Activated CD4-positive, CD25-positive, alpha-beta regulatory T cell (primary cell): Measurements from ENCODE around the gene NDST3.

Source experiments
- DNase-seq, 4 experiments: peaks; one replicate each; lab custom pipeline; 2025; lab: John Stamatoyannopoulos, UW

The NDST3 gene

GRCh38 chr4:118034053-118034785 lies at the start of gene NDST3:
TSS of gene NDST3 (plus strand) at chr4:118034486. CDS start at chr4:118053911, 19,425 bp downstream.
- DNase-seq, result no peak

DNA sequence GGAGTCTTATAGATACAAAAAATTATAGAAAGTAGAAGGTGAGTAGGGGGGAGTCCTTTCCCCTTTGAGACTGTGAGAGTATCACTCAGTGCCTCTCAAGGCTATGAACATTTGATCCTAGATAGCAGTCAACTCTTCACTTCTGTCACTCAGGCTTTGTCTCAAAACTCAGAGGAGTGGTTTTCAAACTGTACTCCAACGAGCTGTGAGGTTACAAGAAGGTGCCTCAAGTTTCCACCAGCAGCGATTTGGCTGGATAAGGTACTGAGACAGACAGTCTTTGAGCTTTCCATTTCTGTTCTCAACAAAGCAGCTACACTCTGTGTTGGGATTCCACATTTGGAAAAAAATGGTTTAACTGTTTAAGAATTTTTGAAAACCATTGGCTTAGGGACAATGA lies 48.0 kb upstream of the NDST3 start:
- no peak for DNase-seq

DNA sequence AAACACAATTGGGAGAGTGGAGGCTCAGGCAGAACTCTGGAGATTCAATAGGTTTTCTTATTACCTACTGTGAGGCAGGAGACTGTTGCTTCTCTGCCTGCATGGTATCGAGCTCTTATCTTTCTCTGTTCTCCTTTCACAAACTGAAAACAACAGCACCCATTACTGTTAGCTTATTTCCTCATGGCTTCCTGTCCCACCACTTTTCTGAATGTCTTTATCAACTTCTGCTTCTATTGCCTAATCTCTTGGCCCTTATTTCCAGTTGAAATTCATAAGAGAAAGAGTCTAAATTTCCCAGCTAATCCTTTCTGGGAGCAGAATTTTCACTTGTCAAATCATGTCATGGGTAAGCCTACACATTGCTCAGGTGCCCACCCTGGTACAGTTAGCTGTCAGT lies 46.8 kb upstream of the NDST3 start:
- no peak for DNase-seq

DNA sequence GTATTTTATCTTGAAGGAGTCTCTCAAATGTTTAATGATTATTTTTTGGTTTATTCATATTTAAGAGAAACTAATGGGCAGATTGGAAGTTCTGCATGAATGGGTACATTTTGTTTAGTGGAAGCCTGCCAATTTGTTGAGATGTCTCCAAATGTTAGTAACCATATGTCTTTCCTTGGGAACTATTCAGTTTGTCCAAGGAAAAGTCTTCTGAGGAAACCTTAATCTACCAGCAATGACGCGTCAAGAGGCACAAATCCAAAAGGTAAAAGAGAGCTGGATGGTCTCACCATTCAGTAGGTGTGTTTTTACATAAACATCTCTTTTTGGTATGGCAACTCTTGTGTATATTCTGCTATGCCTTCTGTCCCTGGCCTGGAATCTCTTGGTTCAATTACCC lies 37.4 kb upstream of the NDST3 start:
- no peak for DNase-seq

DNA sequence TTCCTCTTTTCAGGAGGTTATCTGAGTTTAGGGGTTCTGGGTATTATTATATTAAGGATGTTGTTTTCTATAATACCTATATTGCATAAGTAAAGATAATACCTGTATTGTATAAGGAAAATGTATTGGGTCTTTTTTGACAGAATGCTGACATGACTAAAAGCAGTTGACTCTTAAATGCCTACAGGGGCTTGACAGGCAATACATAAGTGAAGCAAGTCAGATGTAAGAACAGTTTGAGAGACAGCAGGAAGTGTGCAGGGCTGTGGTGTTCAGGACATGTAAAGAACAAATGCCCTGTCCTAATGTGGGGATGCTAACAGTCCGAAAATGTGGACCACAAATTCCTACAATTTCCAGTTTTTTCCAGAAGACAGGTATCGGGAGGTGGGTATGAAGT lies 30.2 kb upstream of the NDST3 start:
- no peak for DNase-seq

GRCh38 chr4:118005883-118006282 lies 28.4 kb upstream of the NDST3 start:
- DNase-seq, result no peak

- DNase-seq, result no peak
Measured at GRCh38 chr4:118012142-118012541, 22.1 kb upstream of the NDST3 start.

- no peak for DNase-seq
Measured at GRCh38 chr4:118014831-118015230, 19.5 kb upstream of the NDST3 start.

DNA sequence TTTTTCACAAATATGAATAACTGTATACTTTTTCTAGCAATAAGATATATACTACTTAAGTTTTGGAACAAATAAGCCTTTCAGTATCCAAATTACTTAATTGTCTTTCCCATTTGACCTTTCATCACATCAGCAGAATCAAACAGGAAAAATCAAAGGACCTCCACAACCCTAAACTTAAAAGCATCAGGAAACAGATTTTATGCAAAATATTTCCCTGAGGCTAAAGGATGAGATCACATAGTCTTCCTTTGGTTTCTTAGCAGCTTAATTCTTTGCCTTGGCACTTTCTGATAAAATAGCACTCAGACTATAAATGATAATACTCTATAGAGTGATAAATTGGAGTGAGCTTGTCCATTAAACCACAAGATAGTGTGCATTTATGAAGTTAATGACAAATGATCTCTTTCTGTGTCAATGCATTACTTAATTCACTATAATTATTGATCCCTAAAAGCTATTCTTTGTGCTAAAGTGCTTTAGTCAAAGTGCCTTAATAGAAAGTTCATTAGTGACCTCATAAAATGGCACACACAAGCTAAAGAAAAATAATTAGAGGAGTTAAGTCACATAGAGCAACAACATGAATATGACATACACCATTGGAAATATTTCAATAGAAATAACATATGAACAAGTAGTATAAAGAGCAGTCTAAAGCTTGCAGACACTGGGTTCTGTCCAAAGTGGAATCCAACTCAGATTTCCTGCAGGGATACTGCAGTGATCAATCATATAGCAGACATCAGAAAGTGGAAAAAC lies 15.7 kb upstream of the NDST3 start:
- no peak for DNase-seq

- no peak for DNase-seq
Measured at GRCh38 chr4:118026806-118027205, 7.5 kb upstream of the NDST3 start.

DNA sequence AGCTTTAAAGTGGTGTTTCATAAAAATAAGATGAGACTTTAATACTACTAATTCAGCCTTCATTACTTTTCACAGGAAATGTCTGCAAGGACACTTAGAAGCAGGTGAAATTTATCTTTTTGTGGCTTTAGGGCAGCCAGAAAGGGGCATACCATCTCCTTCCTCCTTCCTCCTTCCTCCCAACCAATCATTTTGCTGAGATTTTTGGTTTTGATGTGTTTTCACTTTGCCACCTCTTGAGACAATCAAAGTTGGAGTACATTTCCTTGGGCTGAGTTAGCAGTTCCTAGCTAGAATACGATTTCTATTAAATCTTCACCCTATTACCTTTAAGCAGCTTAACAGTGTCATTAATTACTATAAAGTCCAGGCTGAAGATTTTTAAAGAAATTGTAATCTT lies 5.1 kb upstream of the NDST3 start:
- no peak for DNase-seq

DNA sequence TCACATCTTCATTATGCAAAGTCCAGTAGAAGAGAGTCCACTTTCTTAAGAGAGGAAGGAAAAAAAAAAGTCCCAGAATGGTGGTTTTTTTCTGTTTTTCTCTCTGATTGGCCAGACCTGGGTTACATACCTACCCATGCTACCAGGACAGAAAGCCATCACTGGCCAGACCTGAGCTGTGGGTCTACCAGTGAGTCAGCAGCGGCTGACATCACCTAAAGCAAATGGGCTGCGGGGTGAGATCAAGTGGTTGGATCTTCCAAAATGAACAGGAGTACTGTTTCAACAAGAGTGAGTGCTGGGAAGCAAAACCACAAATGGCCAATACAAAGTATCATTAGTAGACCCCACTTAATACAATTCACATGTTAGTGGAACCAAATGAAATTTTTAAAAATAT lies 1.6 kb upstream of the NDST3 start:
- no peak for DNase-seq

- no peak for DNase-seq
Measured at GRCh38 chr4:118033148-118034052, 886 bp upstream of the NDST3 start.

- DNase-seq, result no peak
Measured at GRCh38 chr4:118035309-118035708, 1.0 kb downstream of the NDST3 start.

DNA sequence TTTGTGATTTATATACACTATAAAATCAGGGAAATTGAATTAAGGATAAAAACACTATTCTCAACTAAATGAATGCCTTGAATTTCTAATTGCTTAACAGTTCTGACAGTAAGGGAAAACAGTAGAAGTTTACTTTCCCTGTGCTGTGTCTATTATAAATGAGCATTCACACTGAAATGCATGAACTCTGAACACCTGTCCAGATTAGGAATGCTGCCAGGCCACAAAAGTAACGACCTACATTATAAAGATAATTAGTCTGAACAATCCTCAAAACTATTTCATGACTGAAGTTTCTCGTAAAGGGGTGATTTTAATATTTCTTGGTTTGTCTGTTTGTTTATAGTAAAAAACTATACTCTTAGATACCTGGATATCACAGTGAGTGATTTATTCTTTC lies 2.0 kb downstream of the NDST3 start:
- DNase-seq, result no peak

GRCh38 chr4:118037955-118038354 lies 3.7 kb downstream of the NDST3 start:
- no peak for DNase-seq

DNA sequence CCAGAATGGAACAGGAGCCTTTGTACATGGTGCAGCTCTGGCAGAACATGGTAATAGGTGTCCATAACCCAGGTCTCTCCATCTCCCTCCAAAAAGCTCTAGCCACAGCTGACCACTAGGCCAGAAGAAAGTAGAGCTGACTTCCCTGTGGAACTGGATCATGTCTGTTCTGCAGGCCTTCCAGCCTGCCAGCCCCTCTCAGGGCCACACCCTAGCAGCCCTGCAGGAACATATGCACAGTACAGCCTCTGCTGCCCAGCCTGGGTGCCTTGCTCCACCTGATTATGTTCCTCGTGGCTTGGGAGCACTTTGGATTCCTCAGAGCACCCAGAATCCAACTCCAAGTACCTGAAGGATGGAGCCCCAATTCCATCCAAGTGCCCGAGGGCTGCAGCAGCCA lies 12.0 kb downstream of the NDST3 start:
- no peak for DNase-seq

DNA sequence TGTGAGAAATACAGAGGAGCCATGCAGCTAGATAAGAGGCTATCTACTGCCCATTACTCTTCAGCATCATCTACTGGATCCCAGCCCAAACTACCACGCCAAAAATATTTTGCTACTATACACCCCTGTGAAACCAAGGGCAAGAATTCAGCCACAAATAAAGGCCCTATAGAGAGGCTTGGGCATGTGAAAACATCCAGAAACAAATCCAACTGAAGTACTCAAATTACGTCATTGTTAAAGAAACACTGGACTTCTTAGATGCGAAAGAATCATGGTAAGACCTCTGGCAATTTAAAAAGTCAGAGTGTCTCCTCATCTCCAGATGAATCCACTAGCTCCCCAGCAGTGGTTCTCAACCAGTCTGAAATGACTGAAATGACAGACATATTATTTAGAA lies 12.8 kb downstream of the NDST3 start:
- no peak for DNase-seq

DNA sequence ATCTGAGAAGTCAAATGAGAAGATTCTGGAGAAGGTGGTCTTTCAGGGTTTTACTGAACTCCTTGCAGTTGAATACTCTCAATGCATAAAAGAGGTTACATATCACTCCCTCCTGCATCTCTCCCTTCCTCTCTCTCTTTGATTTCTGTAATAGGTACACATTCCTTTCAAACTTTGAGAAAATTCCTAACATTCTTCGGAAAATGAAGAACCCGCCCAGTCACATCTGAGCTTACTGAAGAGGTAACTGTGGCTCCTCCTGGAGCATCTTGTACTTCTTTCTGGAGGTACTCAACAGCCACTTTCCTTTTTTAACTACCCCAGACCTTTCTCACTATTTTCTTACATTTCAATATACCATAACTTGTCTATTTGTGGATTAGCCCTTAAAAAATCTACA lies 24.7 kb downstream of the NDST3 start:
- no peak for DNase-seq

DNA sequence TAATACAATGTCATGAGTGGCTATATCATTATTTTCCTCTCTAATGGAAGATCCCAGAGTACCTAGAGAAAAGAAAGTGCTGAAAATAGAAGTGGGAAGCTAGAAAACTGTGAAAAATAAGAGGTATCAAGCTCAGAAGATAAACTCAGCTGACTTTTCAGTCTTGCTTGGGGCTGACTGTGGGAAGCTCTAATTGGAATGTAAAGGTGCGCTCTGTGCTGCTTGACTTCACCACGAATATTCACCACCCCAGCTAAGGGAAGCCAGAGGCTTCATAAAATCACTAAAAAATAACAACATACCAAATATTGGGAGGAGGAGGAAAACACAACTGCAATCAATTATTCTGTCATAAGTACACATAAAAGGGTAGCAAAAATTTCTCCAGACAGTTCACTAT lies 25.1 kb downstream of the NDST3 start:
- no peak for DNase-seq

GRCh38 chr4:118076958-118077766 lies 42.9 kb downstream of the NDST3 start:
- no peak for DNase-seq

DNA sequence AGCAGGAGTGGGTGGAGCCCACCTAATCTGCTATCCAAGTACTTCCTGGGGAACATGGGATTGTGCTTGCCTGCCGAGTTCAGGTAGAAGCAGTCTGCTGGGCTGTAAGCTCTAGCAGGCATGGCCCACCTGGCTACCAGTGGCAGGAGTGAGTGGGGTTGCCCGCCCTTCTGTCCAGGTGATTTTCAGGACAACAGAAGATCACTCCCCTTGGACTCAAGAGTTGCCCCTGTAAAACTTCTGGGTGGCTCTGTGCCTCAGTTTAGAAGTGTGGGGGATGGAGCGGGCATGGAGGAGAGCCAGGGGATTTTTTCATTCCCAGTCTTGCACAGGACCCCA lies 43.5 kb downstream of the NDST3 start:
- no peak for DNase-seq
